WTC11 (cell line): ENCODE data around the gene TPBGL. TPM values are rescaled to one million over a fixed set of nuclear protein-coding genes. Genes with fewer than 3 reads are reported as not detected.

Experiments
- ATAC-seq: fragments of 200-7000 bp; cut with Tn5 transposase; 2 replicates; pipeline ENCODE4 v1.10.0; 2021; ENCODE audit warnings: mild to moderate bottlenecking, moderate library complexity
- CTCF ChIA-PET: fragments of 300-600 bp; sonication (Branson Sonifier 250); formaldehyde crosslinking; loops from one replicate; lab custom pipeline; 2021; ENCODE audit warnings: antibody characterized with exemption; lab: Charles Lee
- POLR2A ChIA-PET: fragments of 350-600 bp; sonication (Branson Sonifier 250); formaldehyde crosslinking; loops from one replicate; lab custom pipeline; 2021; ENCODE audit warnings: antibody characterized with exemption; lab: Charles Lee
- DNase-seq: peaks from one replicate; pipeline ENCODE4 v3.0.0; 2021; ENCODE audit warnings: low spot score
- H3K27ac Mint-ChIP-seq: 2 replicates; pipeline ENCODE4 v1.8.0; 2021; ENCODE audit warnings: mixed read lengths
- H3K27me3 Mint-ChIP-seq: 2 replicates; pipeline ENCODE4 v1.8.0; 2021; ENCODE audit warnings: low read depth, mild to moderate bottlenecking, moderate library complexity, mixed read lengths
- H3K36me3 Mint-ChIP-seq: 2 replicates; pipeline ENCODE4 v1.8.0; 2021; ENCODE audit warnings: mixed read lengths
- H3K4me1 Mint-ChIP-seq: 2 replicates; pipeline ENCODE4 v1.8.0; 2022; ENCODE audit warnings: mixed read lengths
- H3K4me3 Mint-ChIP-seq: 2 replicates; pipeline ENCODE4 v1.8.0; 2021; ENCODE audit warnings: mild to moderate bottlenecking, moderate library complexity, mixed read lengths
- H3K9me3 Mint-ChIP-seq: 2 replicates; pipeline ENCODE4 v1.8.0; 2021; ENCODE audit warnings: mixed read lengths
- AFF4 ChIP-seq: sonication (generic); formaldehyde crosslinking; IDR thresholded peaks from 2 replicates; pipeline ENCODE4 v1.8.1; 2023; ENCODE audit warnings: mild to moderate bottlenecking, missing genetic modification reagents, borderline replicate concordance
- AR ChIP-seq: fragments of 250-450 bp; sonication (Bioruptor Pico); IDR thresholded peaks from 2 replicates; pipeline ENCODE4 v1.9.0; 2021; ENCODE audit warnings: mild to moderate bottlenecking
- ATF6 ChIP-seq: sonication (generic); formaldehyde crosslinking; IDR thresholded peaks from 2 replicates; pipeline ENCODE4 v1.8.1; 2023; ENCODE audit warnings: mild to moderate bottlenecking, missing genetic modification reagents
- CDX4 ChIP-seq: fragments of 250-450 bp; sonication (Bioruptor Pico); IDR thresholded peaks from 2 replicates; pipeline ENCODE4 v1.9.0; 2021; ENCODE audit warnings: moderate library complexity, mild to moderate bottlenecking, inconsistent platforms, borderline replicate concordance
- CREM ChIP-seq: sonication (generic); formaldehyde crosslinking; IDR thresholded peaks from 2 replicates; pipeline ENCODE4 v1.8.1; 2022; ENCODE audit warnings: mild to moderate bottlenecking, missing genetic modification reagents, moderate library complexity
- EMX1 ChIP-seq: fragments of 250-450 bp; sonication (Bioruptor Pico); IDR thresholded peaks from 2 replicates; pipeline ENCODE4 v1.8.0; 2021; ENCODE audit warnings: mild to moderate bottlenecking
- GRHL2 ChIP-seq: fragments of 250-450 bp; sonication (Bioruptor Pico); IDR thresholded peaks from 2 replicates; pipeline ENCODE4 v1.8.0; 2022; ENCODE audit warnings: mild to moderate bottlenecking, moderate library complexity; ENCODE audit not compliant: insufficient replicate concordance, severe bottlenecking
- JAZF1 ChIP-seq: fragments of 250-450 bp; sonication (Bioruptor Pico); IDR thresholded peaks from 2 replicates; pipeline ENCODE4 v1.9.0; 2021; ENCODE audit warnings: moderate library complexity, mild to moderate bottlenecking, inconsistent platforms
- KAT7 ChIP-seq: sonication (generic); formaldehyde crosslinking; IDR thresholded peaks from 2 replicates; pipeline ENCODE4 v1.8.1; 2023; ENCODE audit warnings: missing genetic modification reagents, mild to moderate bottlenecking, borderline replicate concordance
- MXD4 ChIP-seq: fragments of 250-450 bp; sonication (Bioruptor Pico); IDR thresholded peaks from 2 replicates; pipeline ENCODE4 v1.8.0; 2021; ENCODE audit warnings: mild to moderate bottlenecking, moderate library complexity, borderline replicate concordance
- RORB ChIP-seq: fragments of 250-450 bp; sonication (Bioruptor Pico); IDR thresholded peaks from 2 replicates; pipeline ENCODE4 v1.9.0; 2021; ENCODE audit warnings: mild to moderate bottlenecking
- SMAD3 ChIP-seq: sonication (generic); formaldehyde crosslinking; IDR thresholded peaks from 2 replicates; pipeline ENCODE4 v1.8.0; 2022; ENCODE audit warnings: missing genetic modification reagents, mild to moderate bottlenecking, borderline replicate concordance
- SOX15 ChIP-seq: fragments of 250-450 bp; sonication (Bioruptor Pico); IDR thresholded peaks from 2 replicates; pipeline ENCODE4 v1.9.0; 2021; ENCODE audit warnings: mild to moderate bottlenecking
- TEAD4 ChIP-seq: sonication (generic); formaldehyde crosslinking; IDR thresholded peaks from 2 replicates; pipeline ENCODE4 v1.8.0; 2022; ENCODE audit warnings: mild to moderate bottlenecking, missing genetic modification reagents
- TP53 ChIP-seq: sonication (generic); formaldehyde crosslinking; IDR thresholded peaks from 2 replicates; pipeline ENCODE4 v1.8.1; 2023; ENCODE audit warnings: mild to moderate bottlenecking, missing genetic modification reagents
- USF1 ChIP-seq: sonication (generic); formaldehyde crosslinking; IDR thresholded peaks from 2 replicates; pipeline ENCODE4 v1.8.0; 2022; ENCODE audit warnings: mild to moderate bottlenecking, missing genetic modification reagents
- USF2 ChIP-seq: sonication (generic); formaldehyde crosslinking; IDR thresholded peaks from 2 replicates; pipeline ENCODE4 v1.8.1; 2023; ENCODE audit warnings: mild to moderate bottlenecking, missing genetic modification reagents, moderate library complexity
- ZNF121 ChIP-seq: sonication (generic); formaldehyde crosslinking; IDR thresholded peaks from 2 replicates; pipeline ENCODE4 v1.8.0; 2023; ENCODE audit warnings: missing genetic modification reagents
- ZNF512 ChIP-seq: sonication (generic); formaldehyde crosslinking; IDR thresholded peaks from 2 replicates; pipeline ENCODE4 v1.8.1; 2022; ENCODE audit warnings: missing genetic modification reagents, borderline replicate concordance
- ZNF671 ChIP-seq: fragments of 250-450 bp; sonication (Bioruptor Pico); IDR thresholded peaks from 2 replicates; pipeline ENCODE4 v1.8.0; 2021; ENCODE audit warnings: mild to moderate bottlenecking
- total RNA-seq: library from RNA; stranded (reverse); gene quantifications from 3 replicates; pipeline ENCODE4 v1.2.3, GENCODE V29; 2021

The TPBGL gene
- total RNA-seq, 1 experiment from 2014 or later, result 0.37 TPM

GRCh38 chr11:75193711-75194110 is 46.9 kb upstream of the TPBGL start:
- Mint-ChIP-seq H3K4me3 (no peak overlapping the region), H3K9me3 (no peaks in the 10 kb centered on the region), H3K4me1 (peaks cover 11% of the 10 kb centered on the region), H3K27ac (no peak overlapping the region), H3K36me3 (no peaks in the 10 kb centered on the region), H3K27me3 (no peaks in the 10 kb centered on the region)
- CTCF ChIA-PET, result interaction anchor here (1.7 to 9.2 kb wide), 4 partner anchors 10 to 53 kb away, joined by 6 to 112 read pairs (median 30); no protein-coding TSS in a partner anchor
- no peak for DNase-seq
- POLR2A ChIA-PET, result no interaction called here
- no peak for TF ChIP-seq EMX1 (CRISPR knock-in tag)
- no peak for TF ChIP-seq RORB (CRISPR knock-in tag)
- TF ChIP-seq TEAD4 (CRISPR knock-in tag), result no peak
- no peak for TF ChIP-seq CDX4 (CRISPR knock-in tag)
- TF ChIP-seq SMAD3 (CRISPR knock-in tag), result no peak
- no peak for TF ChIP-seq USF2
- TF ChIP-seq AFF4 (CRISPR knock-in tag), result no peak
- TF ChIP-seq AR (CRISPR knock-in tag), result no peak
- TF ChIP-seq ZNF671, result no peak
- no peak for TF ChIP-seq USF1 (CRISPR knock-in tag)
- no peak for TF ChIP-seq KAT7 (CRISPR knock-in tag)
- no peak for TF ChIP-seq MXD4
- TF ChIP-seq TP53 (CRISPR knock-in tag), result no peak
- TF ChIP-seq SOX15 (CRISPR knock-in tag), result no peak
- TF ChIP-seq ZNF512, result no peak
- ATAC-seq, result no peak

- Mint-ChIP-seq H3K4me1 (peaks cover 13% of the 10 kb centered on the region), H3K9me3 (no peaks in the 10 kb centered on the region), H3K4me3 (no peak overlapping the region), H3K36me3 (no peaks in the 10 kb centered on the region), H3K27me3 (no peaks in the 10 kb centered on the region), H3K27ac (no peak overlapping the region)
- DNase-seq, result no peak
- ATAC-seq, result no peak
- POLR2A ChIA-PET, result no interaction called here
- CTCF ChIA-PET, result interaction anchor here (1.7 to 9.2 kb wide), 4 partner anchors 10 to 54 kb away, joined by 6 to 112 read pairs (median 30); no protein-coding TSS in a partner anchor
- TF ChIP-seq ATF6 (CRISPR knock-in tag), result no peak
- TF ChIP-seq CREM, result no peak
- TF ChIP-seq AR (CRISPR knock-in tag), result no peak
- no peak for TF ChIP-seq ZNF121 (CRISPR knock-in tag)
- TF ChIP-seq JAZF1 (CRISPR knock-in tag), result no peak
- no peak for TF ChIP-seq GRHL2 (CRISPR knock-in tag)
These were observed 46.4 kb upstream of the TPBGL start for GRCh38 chr11:75194147-75194546.
